ENCODE measurements around the gene EFNB2. TPM values are rescaled to one million over a fixed set of nuclear protein-coding genes. Genes with fewer than 3 reads are reported as not detected.

Gene EFNB2
- total RNA-seq, 1 experiment from 2014 or later = 6.5 TPM

- H3K4me1 ChIP-seq (replicated peaks) = peaks cover 22% of the 10 kb centered on the region
- H3K27me3 ChIP-seq (replicated peaks) = no peaks in the 10 kb centered on the region
- no peak overlapping the region for H3K4me3 ChIP-seq
- no peak overlapping the region for H3K27ac ChIP-seq
- no peak for DNase-seq (ENCODE audit: low read depth in 1 of 2, low spot score in 2 of 2)
- H3K9me3 ChIP-seq (replicated peaks) = no peaks in the 10 kb centered on the region
- H3K36me3 ChIP-seq = peaks cover 47% of the 10 kb centered on the region
Observed at GRCh38 chr13:106562301-106562700, 26.8 kb upstream of the EFNB2 start.

GRCh38 chr13:106561551-106562170, 26.2 kb upstream of the EFNB2 start:
- H3K9me3 ChIP-seq (replicated peaks) = no peaks in the 10 kb centered on the region
- no peak overlapping the region for H3K4me3 ChIP-seq
- no peak overlapping the region for H3K27ac ChIP-seq
- H3K27me3 ChIP-seq (replicated peaks) = no peaks in the 10 kb centered on the region
- peaks cover 22% of the 10 kb centered on the region for H3K4me1 ChIP-seq (replicated peaks)
- no peak for DNase-seq (ENCODE audit: low read depth in 1 of 2, low spot score in 2 of 2)
- peaks cover 47% of the 10 kb centered on the region for H3K36me3 ChIP-seq

DNA sequence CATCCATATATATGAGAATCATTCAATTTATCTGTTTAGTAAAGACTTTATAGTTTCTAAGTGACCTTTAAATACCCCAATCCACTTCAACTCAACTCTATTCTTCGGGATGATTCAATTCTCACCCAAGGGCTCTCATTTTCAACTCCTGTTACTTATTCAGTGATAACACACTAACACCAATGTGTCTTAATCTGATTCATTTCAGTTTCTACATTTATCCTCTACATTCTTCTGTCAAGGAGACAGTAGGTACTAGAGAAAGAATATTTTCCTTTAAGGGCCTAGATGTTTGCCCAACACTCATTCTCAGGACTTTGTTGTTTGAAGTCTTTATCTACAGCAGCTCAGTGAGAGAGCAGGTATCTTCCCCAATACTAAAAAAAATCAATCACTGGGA, 25.4 kb upstream of the EFNB2 start:
- Histone ChIP-seq H3K27ac (no peak overlapping the region), H3K4me1 (replicated peaks) (peaks cover 14% of the 10 kb centered on the region), H3K9me3 (replicated peaks) (no peaks in the 10 kb centered on the region), H3K4me3 (no peak overlapping the region), H3K27me3 (replicated peaks) (no peaks in the 10 kb centered on the region), H3K36me3 (peaks cover 50% of the 10 kb centered on the region)
- DNase-seq (ENCODE audit: low read depth in 1 of 2, low spot score in 2 of 2) = no peak

GRCh38 chr13:106558527-106558926, 23.1 kb upstream of the EFNB2 start:
- peaks cover 65% of the 10 kb centered on the region for H3K36me3 ChIP-seq
- no peaks in the 10 kb centered on the region for H3K4me1 ChIP-seq (replicated peaks)
- H3K9me3 ChIP-seq (replicated peaks) = no peaks in the 10 kb centered on the region
- H3K27ac ChIP-seq = no peak overlapping the region
- H3K27me3 ChIP-seq (replicated peaks) = no peaks in the 10 kb centered on the region
- no peak for DNase-seq (ENCODE audit: low read depth in 1 of 2, low spot score in 2 of 2)
- H3K4me3 ChIP-seq = no peak overlapping the region

GRCh38 chr13:106555631-106556328, 20.3 kb upstream of the EFNB2 start:
- Histone ChIP-seq H3K4me3 (no peak overlapping the region), H3K27me3 (replicated peaks) (no peaks in the 10 kb centered on the region), H3K27ac (no peak overlapping the region), H3K4me1 (replicated peaks) (no peaks in the 10 kb centered on the region), H3K36me3 (peaks cover 89% of the 10 kb centered on the region), H3K9me3 (replicated peaks) (no peaks in the 10 kb centered on the region)
- DNase-seq (ENCODE audit: low read depth in 1 of 2, low spot score in 2 of 2) = no peak

DNA sequence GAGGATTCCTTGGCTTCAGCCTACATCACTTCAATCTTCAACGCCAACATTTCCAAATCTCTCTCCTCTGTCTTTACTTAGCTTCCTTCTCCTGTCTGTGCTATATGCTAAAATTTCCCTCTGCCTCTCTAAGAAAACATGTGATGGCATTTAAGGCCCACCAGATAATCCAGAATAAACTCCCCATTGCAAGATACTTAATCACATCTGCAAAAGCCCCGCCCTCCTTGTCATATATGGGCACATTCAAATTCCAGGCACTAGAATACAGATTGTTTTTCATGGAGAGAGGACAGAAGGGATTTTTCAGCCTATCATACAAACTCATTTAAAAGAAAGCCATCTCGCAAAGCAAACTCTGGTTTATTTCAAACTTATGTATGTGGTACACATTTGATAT, 16.3 kb upstream of the EFNB2 start:
- peaks cover 100% of the 10 kb centered on the region for H3K36me3 ChIP-seq

DNA sequence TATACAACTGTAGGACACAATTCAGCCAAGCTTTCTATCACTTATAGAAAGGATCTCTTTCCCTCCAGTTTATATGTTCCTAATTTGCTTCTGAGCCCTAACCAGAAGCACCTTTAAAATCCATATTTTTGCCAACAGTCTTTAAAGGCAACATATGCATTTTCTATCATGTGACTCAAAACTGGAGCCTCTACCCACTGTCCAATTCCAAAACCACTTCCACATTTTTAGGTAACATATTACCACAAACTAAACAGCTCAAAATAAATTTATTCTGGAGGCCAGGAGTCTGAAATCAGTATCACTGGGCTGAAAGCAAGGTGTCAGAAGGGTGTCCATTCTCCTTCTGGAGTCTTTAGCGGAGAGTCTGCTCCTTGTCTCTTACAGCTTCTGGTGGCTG, 15.9 kb upstream of the EFNB2 start:
- peaks cover 100% of the 10 kb centered on the region for H3K36me3 ChIP-seq

More for the DNA sequence above, 16.3 kb upstream of the EFNB2 start:
- H3K4me1 ChIP-seq (replicated peaks) = no peaks in the 10 kb centered on the region
- no peak overlapping the region for H3K4me3 ChIP-seq
- H3K27me3 ChIP-seq (replicated peaks) = no peaks in the 10 kb centered on the region
- H3K9me3 ChIP-seq (replicated peaks) = no peaks in the 10 kb centered on the region
- DNase-seq (ENCODE audit: low read depth in 1 of 2, low spot score in 2 of 2) = no peak
- H3K27ac ChIP-seq = no peak overlapping the region

GRCh38 chr13:106550570-106551135, 15.2 kb upstream of the EFNB2 start:
- Histone ChIP-seq H3K36me3 (peaks cover 100% of the 10 kb centered on the region), H3K27me3 (replicated peaks) (no peaks in the 10 kb centered on the region), H3K4me3 (no peak overlapping the region), H3K9me3 (replicated peaks) (no peaks in the 10 kb centered on the region), H3K4me1 (replicated peaks) (no peaks in the 10 kb centered on the region), H3K27ac (no peak overlapping the region)
- no peak for DNase-seq (ENCODE audit: low read depth in 1 of 2, low spot score in 2 of 2)

More for the DNA sequence above, 15.9 kb upstream of the EFNB2 start:
- Histone ChIP-seq H3K4me1 (replicated peaks) (no peaks in the 10 kb centered on the region), H3K4me3 (no peak overlapping the region), H3K27ac (no peak overlapping the region), H3K9me3 (replicated peaks) (no peaks in the 10 kb centered on the region), H3K27me3 (replicated peaks) (no peaks in the 10 kb centered on the region)
- DNase-seq (ENCODE audit: low read depth in 1 of 2, low spot score in 2 of 2) = no peak

DNA sequence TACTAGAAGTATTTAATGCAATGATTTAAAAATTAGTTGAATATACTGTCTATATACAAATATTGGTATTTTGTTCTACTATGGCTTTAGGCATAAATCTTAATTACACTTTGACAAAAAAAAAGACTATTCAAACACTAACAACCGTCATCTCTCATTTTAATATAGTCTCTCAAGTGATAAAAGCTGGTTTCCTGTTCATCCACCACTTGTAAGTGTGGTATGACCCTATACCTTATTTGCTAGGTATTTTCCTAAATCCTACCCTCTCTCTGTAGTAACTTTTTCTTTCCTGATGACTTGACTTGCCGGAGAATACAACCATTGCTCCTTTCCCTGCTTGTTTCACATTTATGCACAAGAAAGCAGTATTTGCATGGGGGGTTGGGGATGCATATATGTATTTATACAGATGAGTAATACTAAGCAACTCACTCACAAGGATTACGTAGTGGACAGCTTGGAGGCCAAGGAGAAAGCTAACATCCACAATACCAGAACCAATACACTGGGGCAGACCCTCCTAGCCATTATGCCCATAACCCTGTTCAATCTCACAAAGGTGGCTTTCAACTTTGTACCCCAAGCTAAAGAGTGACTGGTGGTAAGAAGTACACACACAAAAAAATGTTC, 12.7 kb upstream of the EFNB2 start:
- Histone ChIP-seq H3K4me1 (replicated peaks) (no peaks in the 10 kb centered on the region), H3K36me3 (peaks cover 100% of the 10 kb centered on the region), H3K27ac (no peak overlapping the region), H3K9me3 (replicated peaks) (no peaks in the 10 kb centered on the region), H3K4me3 (no peak overlapping the region), H3K27me3 (replicated peaks) (no peaks in the 10 kb centered on the region)
- DNase-seq (ENCODE audit: low read depth in 1 of 2, low spot score in 2 of 2) = no peak

- Histone ChIP-seq H3K27me3 (replicated peaks) (no peaks in the 10 kb centered on the region), H3K36me3 (peaks cover 61% of the 10 kb centered on the region), H3K4me3 (no peak overlapping the region), H3K27ac (no peak overlapping the region), H3K9me3 (replicated peaks) (no peaks in the 10 kb centered on the region), H3K4me1 (replicated peaks) (no peaks in the 10 kb centered on the region)
- no peak for DNase-seq (ENCODE audit: low read depth in 1 of 2, low spot score in 2 of 2)
Observed at GRCh38 chr13:106541826-106542225, 6.4 kb upstream of the EFNB2 start.

- no peaks in the 10 kb centered on the region for H3K27me3 ChIP-seq (replicated peaks)
- H3K4me3 ChIP-seq = no peak overlapping the region
- peaks cover 49% of the 10 kb centered on the region for H3K36me3 ChIP-seq
- no peak overlapping the region for H3K27ac ChIP-seq
- H3K9me3 ChIP-seq (replicated peaks) = 0 out of 2 replicates have a peak, but pooled peaks cover 4% of the 10 kb centered on the region
- DNase-seq (ENCODE audit: low read depth in 1 of 2, low spot score in 2 of 2) = no peak
- peaks cover 8% of the 10 kb centered on the region for H3K4me1 ChIP-seq (replicated peaks)
Observed at GRCh38 chr13:106540613-106541012, 5.2 kb upstream of the EFNB2 start.

DNA sequence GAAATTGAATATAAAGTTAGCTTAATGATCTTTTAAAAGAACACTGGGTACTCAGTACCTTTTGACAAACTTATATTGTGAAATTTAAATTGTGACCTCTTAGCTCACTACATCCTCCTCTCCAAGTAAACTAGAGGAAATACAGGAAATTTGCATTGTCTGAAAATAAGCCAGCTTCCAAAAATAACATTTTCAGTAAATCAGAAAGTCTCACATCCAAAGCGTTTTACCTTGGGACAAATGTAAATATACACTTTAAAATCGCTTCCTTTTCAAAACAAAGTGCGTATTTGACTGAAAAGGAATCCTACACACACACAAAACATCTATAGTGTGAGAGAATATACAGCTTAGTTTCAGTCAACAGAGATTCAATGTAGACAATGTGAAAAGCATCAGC, 2.1 kb upstream of the EFNB2 start:
- H3K9me3 ChIP-seq (replicated peaks) = 0 out of 2 replicates have a peak, but pooled peaks cover 4% of the 10 kb centered on the region
- DNase-seq (ENCODE audit: low read depth in 1 of 2, low spot score in 2 of 2) = no peak
- no peak overlapping the region for H3K4me3 ChIP-seq
- H3K27ac ChIP-seq = no peak overlapping the region
- H3K36me3 ChIP-seq = peaks cover 18% of the 10 kb centered on the region
- H3K27me3 ChIP-seq (replicated peaks) = peaks cover 12% of the 10 kb centered on the region
- H3K4me1 ChIP-seq (replicated peaks) = peaks cover 30% of the 10 kb centered on the region

GRCh38 chr13:106536244-106537034, 977 bp upstream of the EFNB2 start:
- H3K36me3 ChIP-seq = peaks cover 7% of the 10 kb centered on the region
- peak overlapping the region; percentile 76 for H3K4me3 ChIP-seq
- peak; percentile 86 to 94 for DNase-seq (ENCODE audit: low read depth in 1 of 2, low spot score in 2 of 2)
- H3K4me1 ChIP-seq (replicated peaks) = peaks cover 32% of the 10 kb centered on the region
- H3K27me3 ChIP-seq (replicated peaks) = peaks cover 12% of the 10 kb centered on the region
- no peak overlapping the region for H3K27ac ChIP-seq
- H3K9me3 ChIP-seq (replicated peaks) = 0 out of 2 replicates have a peak, but pooled peaks cover 4% of the 10 kb centered on the region

All from SJSA1 (cell line).